Gastroesophageal sphincter (tissue), 3 donors: ENCODE results near the gene RHBG.

Experiments
- CTCF ChIP-seq, 4 experiments: fragments of 200-600 bp in 2 of 4; fragments of 450-650 bp in 2 of 4; sonication (generic) in 1 of 4; IDR thresholded peaks; one replicate each; pipeline ENCODE4 v1.5.1; 2017 to 2019; ENCODE audit warnings: antibody characterized with exemption in 4 of 4, mild to moderate bottlenecking in 2 of 4, moderate library complexity in 2 of 4
- POLR2A ChIP-seq, 2 donors: fragments of 450-650 bp; IDR thresholded peaks; one replicate each; pipeline ENCODE4 v1.6.1; 2017; ENCODE audit warnings: antibody characterized with exemption in 2 of 2, mild to moderate bottlenecking in 2 of 2, moderate library complexity in 1 of 2
- POLR2AphosphoS5 ChIP-seq: sonication (generic); formaldehyde crosslinking; IDR thresholded peaks from one replicate; pipeline ENCODE4 v1.6.1; 2017; ENCODE audit warnings: antibody characterized with exemption

- TF ChIP-seq POLR2A (IDR thresholded peaks at IDR 0.05): no peak
- no peak for TF ChIP-seq CTCF (IDR thresholded peaks at IDR 0.05)
- TF ChIP-seq POLR2AphosphoS5: no peak
Observed at GRCh38 chr1:156417401-156418020, 48.5 kb downstream of the RHBG start.
